Stimulated activated CD4-positive, alpha-beta T cell treated with anti-CD3 and anti-CD28 coated beads, TNF-alpha, amount 100 ng/mL, for 48 hours (primary cell): Measurements from ENCODE around the gene DCDC2.
"Not testable (repeated sequence)": the region's sequence is repeated elsewhere in the genome, so short reads cannot be mapped to it uniquely, and the experiment has no call there.

Source experiments
- DNase-seq, 3 donors: peaks; one replicate each; pipeline ENCODE4 v3.0.0-alpha.2; 2020; ENCODE audit warnings: low read depth in 3 of 3

The DCDC2 gene

GRCh38 chr6:24148154-24148570 is 209.7 kb downstream of the DCDC2 start:
- DNase-seq, result no peak

GRCh38 chr6:24147511-24148153 is 210.2 kb downstream of the DCDC2 start:
- DNase-seq, result no peak

- DNase-seq, result no peak
Observed at GRCh38 chr6:24146871-24147270, 211.0 kb downstream of the DCDC2 start.

GRCh38 chr6:24145690-24146131 is 212.1 kb downstream of the DCDC2 start:
- no peak for DNase-seq

- not testable (repeated sequence) for DNase-seq
Observed at GRCh38 chr6:24142733-24143132, 215.1 kb downstream of the DCDC2 start.

- DNase-seq, result no peak
Observed at GRCh38 chr6:24140591-24140990, 217.3 kb downstream of the DCDC2 start.

GRCh38 chr6:24139639-24140038 is 218.2 kb downstream of the DCDC2 start:
- no peak for DNase-seq

GRCh38 chr6:24139080-24139479 is 218.8 kb downstream of the DCDC2 start:
- DNase-seq, result no peak

- DNase-seq, result no peak
Observed at GRCh38 chr6:24131751-24132150, 226.1 kb downstream of the DCDC2 start.

GRCh38 chr6:24127316-24127715 is 230.5 kb downstream of the DCDC2 start:
- no peak for DNase-seq

- DNase-seq, result peak in 1 of 3 donors; percentile 9
Observed at GRCh38 chr6:24126586-24127192, 231.2 kb downstream of the DCDC2 start.

GRCh38 chr6:24125980-24126379 is 231.9 kb downstream of the DCDC2 start, which contains the start of gene NRSN1:
Gene NRSN1 (plus strand): TSS chr6:24126215. CDS start chr6:24134328, 8,113 bp downstream.
- no peak for DNase-seq

- no peak for DNase-seq
Observed at GRCh38 chr6:24122139-24122538, 235.7 kb downstream of the DCDC2 start.
